DOHH2 (cell line): ENCODE data around the gene S100B.

Experiments used
- EZH2phosphoT487 ChIP-seq: fragments of 200-600 bp; sonication (generic); IDR thresholded peaks from 2 replicates; pipeline ENCODE4 v1.6.1; 2017; ENCODE audit warnings: borderline replicate concordance, mild to moderate bottlenecking, antibody characterized with exemption, low read length, moderate library complexity, mixed read lengths
- TF ChIP-seq, protein P1 (sequence below): fragments of 200-600 bp; sonication (generic); IDR thresholded peaks from one replicate; pipeline ENCODE4 v1.5.1; 2014; ENCODE audit warnings: antibody characterized with exemption, mild to moderate bottlenecking, low read depth, low read length; ENCODE audit not compliant: poor library complexity, severe bottlenecking

DNA sequence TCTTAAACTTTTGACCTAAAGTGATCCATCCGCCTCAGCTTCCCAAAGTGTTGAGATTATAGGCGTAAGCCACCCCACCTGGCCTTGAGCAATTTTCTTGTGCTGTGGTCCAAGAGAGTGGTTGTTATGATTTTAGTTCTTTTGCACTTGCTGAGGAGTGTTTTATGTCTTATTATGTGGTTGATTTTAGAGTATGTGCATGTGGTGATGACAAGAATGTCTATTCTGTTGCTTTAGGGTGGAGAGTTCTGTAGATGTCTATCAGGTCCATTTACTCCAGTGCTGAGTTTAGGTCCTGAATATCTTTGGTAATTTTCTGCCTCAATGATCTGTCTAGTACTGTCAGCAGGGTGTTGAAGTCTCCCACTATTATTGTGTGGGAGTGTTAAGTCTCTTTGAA is 11.2 kb upstream of the S100B start:
- TF ChIP-seq, protein P1, sequence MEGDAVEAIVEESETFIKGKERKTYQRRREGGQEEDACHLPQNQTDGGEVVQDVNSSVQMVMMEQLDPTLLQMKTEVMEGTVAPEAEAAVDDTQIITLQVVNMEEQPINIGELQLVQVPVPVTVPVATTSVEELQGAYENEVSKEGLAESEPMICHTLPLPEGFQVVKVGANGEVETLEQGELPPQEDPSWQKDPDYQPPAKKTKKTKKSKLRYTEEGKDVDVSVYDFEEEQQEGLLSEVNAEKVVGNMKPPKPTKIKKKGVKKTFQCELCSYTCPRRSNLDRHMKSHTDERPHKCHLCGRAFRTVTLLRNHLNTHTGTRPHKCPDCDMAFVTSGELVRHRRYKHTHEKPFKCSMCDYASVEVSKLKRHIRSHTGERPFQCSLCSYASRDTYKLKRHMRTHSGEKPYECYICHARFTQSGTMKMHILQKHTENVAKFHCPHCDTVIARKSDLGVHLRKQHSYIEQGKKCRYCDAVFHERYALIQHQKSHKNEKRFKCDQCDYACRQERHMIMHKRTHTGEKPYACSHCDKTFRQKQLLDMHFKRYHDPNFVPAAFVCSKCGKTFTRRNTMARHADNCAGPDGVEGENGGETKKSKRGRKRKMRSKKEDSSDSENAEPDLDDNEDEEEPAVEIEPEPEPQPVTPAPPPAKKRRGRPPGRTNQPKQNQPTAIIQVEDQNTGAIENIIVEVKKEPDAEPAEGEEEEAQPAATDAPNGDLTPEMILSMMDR, result no peak
- no peak for TF ChIP-seq EZH2phosphoT487
